ENCODE measurements around the gene NFATC1.

NFATC1 gene

GRCh38 chr18:79424880-79425568 is 29.3 kb downstream of the NFATC1 start:
- DNase-seq = no peak

- DNase-seq = no peak
These were observed 29.8 kb downstream of the NFATC1 start for GRCh38 chr18:79425569-79425886.

- DNase-seq = no peak
These were observed 30.9 kb downstream of the NFATC1 start for GRCh38 chr18:79426376-79427300.

GRCh38 chr18:79427368-79428225 is 31.9 kb downstream of the NFATC1 start:
- no peak for DNase-seq

GRCh38 chr18:79428287-79428686 is 32.6 kb downstream of the NFATC1 start:
- no peak for DNase-seq

- no peak for DNase-seq
These were observed 33.7 kb downstream of the NFATC1 start for GRCh38 chr18:79429381-79429780.

- DNase-seq = no peak
These were observed 34.1 kb downstream of the NFATC1 start for GRCh38 chr18:79429785-79430281.

GRCh38 chr18:79432376-79433120 is 36.8 kb downstream of the NFATC1 start:
- DNase-seq = no peak

- no peak for DNase-seq
These were observed 37.7 kb downstream of the NFATC1 start for GRCh38 chr18:79433431-79433830.

GRCh38 chr18:79434607-79435401 is 39.1 kb downstream of the NFATC1 start:
- DNase-seq = peak; percentile 46

GRCh38 chr18:79436556-79437275 is 41.0 kb downstream of the NFATC1 start:
- no peak for DNase-seq

- DNase-seq = no peak
These were observed 42.6 kb downstream of the NFATC1 start for GRCh38 chr18:79438089-79438897.

GRCh38 chr18:79438898-79439627 is 43.3 kb downstream of the NFATC1 start:
- DNase-seq = no peak

GRCh38 chr18:79439628-79440023 is 43.9 kb downstream of the NFATC1 start:
- DNase-seq = no peak

- DNase-seq = no peak
These were observed 44.8 kb downstream of the NFATC1 start for GRCh38 chr18:79440316-79441110.

- no peak for DNase-seq
These were observed 45.7 kb downstream of the NFATC1 start for GRCh38 chr18:79441420-79441819.

- no peak for DNase-seq
These were observed 46.9 kb downstream of the NFATC1 start for GRCh38 chr18:79442508-79443221.

GRCh38 chr18:79445221-79445620 is 49.5 kb downstream of the NFATC1 start:
- DNase-seq = no peak
